Endothelial cell of hepatic sinusoid (primary cell): ENCODE data around the gene MDM1.

Experiments
- in situ Hi-C: cut with HindIII; loops from 2 replicates; pipeline ENCODE4 v1.10.0; 2017; ENCODE audit warnings: low sequenced_read_pairs

The MDM1 gene

DNA sequence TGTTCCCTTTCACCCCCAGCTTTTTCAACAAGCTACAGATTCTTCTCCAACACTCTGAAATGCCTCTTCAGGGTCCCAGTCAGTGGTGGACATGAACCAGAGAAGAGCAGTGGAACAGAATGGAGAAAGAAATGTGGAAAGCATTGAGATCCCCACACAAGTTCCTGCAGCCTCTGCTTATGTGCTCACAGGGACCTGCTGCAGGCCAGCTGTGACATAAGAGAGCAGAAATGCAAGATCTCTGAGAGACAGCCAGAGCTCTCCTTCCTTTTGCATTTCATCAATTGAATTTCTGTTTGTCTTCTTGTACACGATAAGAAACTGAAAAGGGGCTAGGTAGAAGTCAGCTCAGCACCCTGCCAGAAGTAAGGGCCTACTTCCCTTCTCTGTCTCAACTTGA lies 6.2 kb downstream of the MDM1 start:
- in situ Hi-C loops, result loop anchor here (5.0 kb wide), 1 partner anchor 94 kb away; no protein-coding TSS in a partner anchor

GRCh38 chr12:68324531-68324930 lies 7.6 kb downstream of the MDM1 start:
- in situ Hi-C loops, result no loop called here

DNA sequence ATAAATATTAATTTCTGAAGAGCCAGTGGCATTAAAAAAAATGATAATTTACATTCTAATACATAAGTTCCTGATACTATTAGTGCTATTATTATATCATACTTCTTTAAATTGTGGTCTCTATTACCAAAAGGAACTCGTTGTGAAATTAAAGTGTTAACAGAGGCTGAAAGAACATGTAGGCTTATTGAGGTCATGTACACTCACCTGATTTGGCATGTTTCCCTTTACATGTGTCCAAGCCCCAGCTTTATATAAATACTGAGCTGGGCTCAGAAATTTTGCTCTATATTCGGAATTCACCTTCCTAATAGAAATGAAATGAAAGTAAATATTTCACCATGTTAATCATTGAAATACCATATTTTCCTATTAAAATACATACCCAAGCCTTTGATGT lies 11.0 kb downstream of the MDM1 start:
- in situ Hi-C loops, result no loop called here

GRCh38 chr12:68319988-68320623 lies 12.1 kb downstream of the MDM1 start:
- in situ Hi-C loops, result no loop called here

- in situ Hi-C loops, result no loop called here
Measured at GRCh38 chr12:68317047-68317667, 15.0 kb downstream of the MDM1 start.

DNA sequence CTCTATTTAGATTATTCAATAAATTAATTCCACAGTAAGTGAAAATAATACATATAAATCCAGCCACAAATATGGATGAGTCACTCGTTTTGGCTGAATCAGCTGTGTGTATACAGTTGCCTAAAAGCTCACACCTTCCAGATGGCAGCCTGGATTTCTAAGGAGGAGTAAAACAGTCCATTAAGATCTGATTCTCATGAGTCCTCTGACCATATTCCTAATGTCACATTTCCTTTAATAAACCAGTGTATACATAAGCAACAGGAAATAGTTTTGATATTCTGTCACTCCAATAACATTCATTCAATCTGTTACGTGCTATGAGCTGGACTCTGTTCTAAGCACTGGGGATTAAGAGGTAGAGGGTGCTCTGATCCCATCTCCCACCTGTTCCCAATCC lies 21.8 kb downstream of the MDM1 start:
- in situ Hi-C loops, result no loop called here

DNA sequence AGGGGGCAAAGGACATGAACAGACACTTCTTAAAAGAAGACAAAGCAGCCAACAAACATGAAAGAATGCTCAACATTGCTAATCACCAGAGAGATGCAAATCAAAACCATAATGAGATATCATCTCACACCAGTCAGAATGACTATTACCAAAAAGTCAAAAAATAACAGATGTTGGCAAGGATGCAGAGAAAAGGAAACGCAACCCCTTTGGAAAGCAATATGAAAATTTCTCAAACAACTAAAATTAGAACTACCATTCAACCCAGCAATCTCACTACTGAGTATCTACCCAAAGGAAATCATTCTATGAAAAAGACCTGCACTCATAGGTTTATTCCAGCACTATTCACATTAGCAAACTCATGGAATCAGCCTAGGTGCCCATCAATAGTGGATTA lies 25.6 kb downstream of the MDM1 start:
- in situ Hi-C loops, result no loop called here

- in situ Hi-C loops, result no loop called here
Measured at GRCh38 chr12:68305278-68305677, 26.9 kb downstream of the MDM1 start.

DNA sequence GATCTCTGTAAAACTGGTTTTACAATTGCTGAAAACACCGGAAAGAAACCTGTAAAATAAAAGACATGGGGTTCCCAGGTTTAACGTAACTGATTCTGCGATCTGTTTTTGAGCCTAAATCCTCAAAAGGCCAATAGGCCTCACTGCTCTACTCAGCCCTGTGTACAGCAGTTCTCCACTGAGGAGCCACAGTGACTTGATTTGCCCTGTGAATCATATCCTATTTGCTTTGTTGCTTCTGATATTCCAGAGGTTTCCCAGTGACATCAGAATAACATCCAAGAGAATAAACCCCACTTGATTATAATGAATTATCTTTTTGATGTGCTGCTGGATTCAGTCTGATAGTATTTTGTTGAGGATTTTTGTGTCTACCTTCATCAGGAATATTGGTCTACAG lies 27.5 kb downstream of the MDM1 start:
- in situ Hi-C loops, result no loop called here

- in situ Hi-C loops, result no loop called here
Measured at GRCh38 chr12:68303850-68304249, 28.3 kb downstream of the MDM1 start.

DNA sequence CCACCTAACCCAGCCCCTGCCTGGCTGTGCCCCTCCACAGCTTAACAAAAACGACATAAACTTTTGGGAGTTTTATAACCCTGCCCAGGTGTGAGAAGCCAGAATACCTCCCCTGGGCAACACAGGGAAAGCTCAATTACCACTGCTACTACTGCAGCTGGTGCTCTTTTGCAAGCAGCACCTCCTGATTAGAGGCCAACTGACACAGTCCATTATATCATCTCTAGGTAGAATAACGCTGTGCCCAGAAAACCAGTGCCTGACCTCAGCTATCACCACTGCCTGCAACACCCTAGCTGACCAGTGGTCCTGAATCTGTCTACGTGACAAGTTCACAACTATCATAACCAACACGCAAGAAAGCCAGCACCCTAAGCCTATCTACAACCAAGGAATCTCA lies 34.2 kb downstream of the MDM1 start:
- in situ Hi-C loops, result no loop called here

DNA sequence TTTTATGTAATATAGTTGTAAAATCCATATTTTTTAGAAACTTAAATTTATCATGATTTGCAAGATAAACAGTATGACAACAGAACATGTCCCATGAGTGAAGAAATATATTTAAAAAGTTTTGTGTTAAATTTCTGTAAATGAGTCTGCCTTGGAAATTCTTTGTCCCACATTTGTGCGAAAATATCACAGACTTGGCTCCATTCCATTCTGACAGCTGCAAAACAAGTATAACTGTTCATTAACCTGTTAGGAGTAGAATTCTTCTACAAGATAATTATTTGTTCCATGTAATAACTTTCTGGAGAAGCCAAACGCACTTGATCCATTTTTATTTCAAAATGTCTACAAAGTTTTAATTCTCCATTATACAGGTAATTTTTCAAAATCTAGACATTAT lies 37.9 kb downstream of the MDM1 start:
- in situ Hi-C loops, result loop anchor here (5.0 kb wide), 1 partner anchor 37 kb away; no protein-coding TSS in a partner anchor

DNA sequence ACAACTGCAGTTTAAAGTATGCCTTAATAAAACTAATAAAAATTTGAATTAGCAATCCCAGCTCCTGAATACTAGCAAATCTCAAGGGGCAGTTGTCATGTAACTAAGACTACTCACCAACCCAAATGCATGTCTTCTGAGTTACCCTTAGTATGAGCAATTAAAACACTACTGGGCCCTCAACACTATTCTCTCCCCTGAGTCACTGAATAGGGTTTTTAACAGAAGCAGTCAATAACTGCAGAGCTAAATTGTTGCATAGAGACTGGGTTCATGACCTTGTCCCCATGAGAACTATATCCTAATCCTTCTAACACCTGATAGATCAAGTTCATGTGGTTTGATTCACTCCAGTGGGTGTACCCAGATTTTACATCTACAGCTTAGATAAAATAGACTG lies 38.8 kb downstream of the MDM1 start:
- in situ Hi-C loops, result loop anchor here (5.0 kb wide), 1 partner anchor 36 kb away; no protein-coding TSS in a partner anchor

DNA sequence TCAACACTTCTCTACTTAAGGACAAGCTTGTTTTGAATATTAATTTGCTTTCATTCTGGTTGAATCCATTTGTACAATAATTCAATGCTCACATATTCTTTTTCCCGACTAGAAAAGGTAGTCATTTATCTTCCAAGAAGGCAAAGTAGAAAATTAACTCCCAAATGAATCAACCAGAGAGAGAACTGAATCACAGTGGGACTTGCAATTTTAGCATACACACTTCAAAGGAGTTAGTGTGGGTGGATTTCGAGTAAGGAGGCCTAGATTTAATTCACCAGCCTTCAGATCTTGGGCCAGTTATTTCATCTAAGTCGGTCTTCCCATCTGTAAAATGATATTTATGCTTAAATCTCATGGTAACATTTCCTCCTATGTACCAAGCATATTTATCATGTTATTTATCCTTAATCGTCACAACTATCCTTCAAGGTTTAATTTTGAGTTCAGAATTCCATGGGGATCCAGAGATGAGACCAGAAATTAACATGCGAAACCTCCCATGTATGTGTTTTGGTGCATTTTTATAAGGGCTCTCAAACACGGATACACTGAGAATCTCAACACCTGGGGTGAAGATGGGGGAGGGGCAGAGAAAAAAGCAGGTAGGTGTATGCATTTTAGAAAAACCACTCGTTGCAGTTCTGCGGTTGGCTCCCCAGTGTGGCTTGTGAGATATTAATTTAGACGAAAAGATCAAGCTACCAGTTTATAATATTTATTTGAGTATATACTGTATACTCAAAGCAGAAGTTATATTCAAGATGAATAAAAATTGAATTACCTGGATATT lies 39.8 kb downstream of the MDM1 start:
- in situ Hi-C loops, result loop anchor here (5.0 kb wide), 1 partner anchor 35 kb away; no protein-coding TSS in a partner anchor

DNA sequence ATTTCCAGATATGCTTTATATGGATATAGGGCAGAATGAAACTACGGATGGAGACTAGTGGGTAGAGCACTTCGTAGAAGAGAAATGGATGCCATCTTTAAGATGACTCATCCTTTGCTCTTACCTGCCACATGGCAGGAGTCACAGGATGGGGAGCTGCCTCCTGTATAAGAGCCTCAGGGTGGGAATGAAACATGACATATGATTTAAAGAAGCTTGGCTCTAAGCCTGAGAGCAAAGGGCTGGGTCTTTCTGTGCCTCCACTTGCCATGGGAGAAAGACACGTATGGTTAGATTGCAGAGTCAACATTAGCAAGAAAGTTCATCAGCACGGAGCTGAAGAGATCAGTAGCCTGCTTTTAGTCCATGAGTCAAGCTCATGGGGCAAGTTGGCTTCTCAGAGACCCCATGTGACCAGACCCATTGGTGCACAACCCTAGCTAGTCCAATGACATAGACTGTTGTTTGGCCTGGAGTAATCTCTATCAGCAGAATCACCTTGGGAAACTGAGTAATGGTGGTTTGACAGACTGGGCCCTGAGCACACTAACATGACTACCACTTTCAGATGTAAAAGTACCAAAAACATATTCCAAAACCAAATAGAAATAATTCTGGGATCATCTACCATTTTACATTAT lies 40.6 kb downstream of the MDM1 start:
- in situ Hi-C loops, result loop anchor here (5.0 kb wide), 1 partner anchor 34 kb away; no protein-coding TSS in a partner anchor

GRCh38 chr12:68290126-68290525 lies 42.0 kb downstream of the MDM1 start:
- in situ Hi-C loops, result loop anchor here (5.0 kb wide), 1 partner anchor 33 kb away; no protein-coding TSS in a partner anchor

DNA sequence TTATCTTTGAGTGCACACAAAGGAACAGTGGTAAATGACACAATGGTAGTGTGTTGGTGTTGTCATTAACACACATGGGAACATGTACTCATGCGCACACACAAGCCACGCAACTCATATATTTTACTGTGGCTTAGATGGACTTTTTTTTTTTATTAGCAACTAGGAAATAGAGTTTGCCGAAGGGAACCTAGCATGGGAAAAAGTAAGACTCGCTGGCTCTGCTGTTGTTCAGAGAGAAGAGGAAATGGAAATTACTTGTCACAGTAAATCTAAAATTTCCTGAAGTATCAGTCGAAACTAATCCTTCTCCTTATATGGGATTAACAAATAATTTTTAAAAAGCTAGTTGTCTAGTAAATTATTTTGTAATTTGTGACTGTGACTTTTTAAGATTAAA lies 45.1 kb downstream of the MDM1 start:
- in situ Hi-C loops, result no loop called here

DNA sequence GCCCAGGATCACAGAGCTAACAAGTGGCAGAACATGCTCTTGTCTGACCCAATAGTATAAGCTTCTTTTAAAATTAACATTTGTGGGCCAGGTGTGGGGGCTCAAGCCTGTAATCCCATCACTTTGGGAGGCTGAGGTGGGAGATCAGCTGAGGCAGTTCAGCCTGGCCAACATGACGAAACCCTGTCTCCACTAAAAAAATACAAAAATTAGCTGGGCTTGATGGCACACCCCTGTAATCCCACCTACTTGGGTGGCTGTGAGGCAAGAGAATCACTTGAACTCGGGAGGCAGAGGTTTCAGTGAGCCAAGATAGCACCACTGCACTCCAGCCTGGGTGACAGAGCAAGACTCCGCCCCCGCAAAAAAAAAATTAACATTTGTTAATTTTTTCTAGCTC lies 45.8 kb downstream of the MDM1 start:
- in situ Hi-C loops, result no loop called here

- in situ Hi-C loops, result no loop called here
Measured at GRCh38 chr12:68285541-68285940, 46.6 kb downstream of the MDM1 start.

- in situ Hi-C loops, result no loop called here
Measured at GRCh38 chr12:68281322-68282077, 50.7 kb downstream of the MDM1 start.

DNA sequence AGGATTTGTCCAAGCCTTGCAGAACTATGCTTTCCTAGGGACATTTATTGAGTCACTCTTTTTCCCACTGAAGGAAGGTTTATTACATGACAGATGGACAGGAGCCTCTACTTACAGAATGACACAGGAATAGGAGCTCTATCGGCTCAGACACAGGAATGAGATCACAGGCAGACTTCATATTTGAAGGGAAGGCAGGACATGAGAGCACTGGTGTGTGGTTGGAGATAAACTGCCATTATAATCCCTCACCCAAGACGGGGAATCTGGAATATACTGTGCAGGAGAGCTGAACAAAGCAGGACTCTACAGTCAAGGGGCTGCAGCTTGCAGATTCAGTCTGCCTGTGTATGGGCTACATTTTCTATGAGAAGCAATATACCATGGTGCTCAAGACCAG lies 51.9 kb downstream of the MDM1 start:
- in situ Hi-C loops, result no loop called here
